ENCODE data around the gene CWC15.

DNA sequence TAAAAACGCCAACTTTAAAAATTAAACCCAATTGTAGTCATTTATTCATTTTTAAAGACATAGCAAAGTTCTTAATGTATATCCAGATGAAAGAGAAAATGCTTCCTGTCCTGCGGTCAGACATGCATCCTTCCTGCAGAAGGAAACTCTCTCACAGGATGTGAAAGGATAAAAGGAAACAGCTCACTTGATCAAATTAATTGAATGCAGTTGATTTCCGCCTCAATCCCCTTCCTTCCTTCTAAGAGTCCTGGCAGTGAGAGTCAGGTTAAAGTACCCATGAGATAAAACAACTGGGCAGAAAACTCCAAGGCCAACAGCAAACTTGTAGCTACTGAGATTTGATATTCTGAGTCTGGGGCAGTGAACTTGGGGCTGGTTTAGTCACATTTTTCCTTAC lies 38.5 kb downstream of the CWC15 start:
- TF ChIP-seq, protein P1, sequence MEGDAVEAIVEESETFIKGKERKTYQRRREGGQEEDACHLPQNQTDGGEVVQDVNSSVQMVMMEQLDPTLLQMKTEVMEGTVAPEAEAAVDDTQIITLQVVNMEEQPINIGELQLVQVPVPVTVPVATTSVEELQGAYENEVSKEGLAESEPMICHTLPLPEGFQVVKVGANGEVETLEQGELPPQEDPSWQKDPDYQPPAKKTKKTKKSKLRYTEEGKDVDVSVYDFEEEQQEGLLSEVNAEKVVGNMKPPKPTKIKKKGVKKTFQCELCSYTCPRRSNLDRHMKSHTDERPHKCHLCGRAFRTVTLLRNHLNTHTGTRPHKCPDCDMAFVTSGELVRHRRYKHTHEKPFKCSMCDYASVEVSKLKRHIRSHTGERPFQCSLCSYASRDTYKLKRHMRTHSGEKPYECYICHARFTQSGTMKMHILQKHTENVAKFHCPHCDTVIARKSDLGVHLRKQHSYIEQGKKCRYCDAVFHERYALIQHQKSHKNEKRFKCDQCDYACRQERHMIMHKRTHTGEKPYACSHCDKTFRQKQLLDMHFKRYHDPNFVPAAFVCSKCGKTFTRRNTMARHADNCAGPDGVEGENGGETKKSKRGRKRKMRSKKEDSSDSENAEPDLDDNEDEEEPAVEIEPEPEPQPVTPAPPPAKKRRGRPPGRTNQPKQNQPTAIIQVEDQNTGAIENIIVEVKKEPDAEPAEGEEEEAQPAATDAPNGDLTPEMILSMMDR (conservative IDR thresholded peaks at IDR 0.05; ENCODE audit: low read length): no peak
- TF ChIP-seq EZH2phosphoT487 (IDR thresholded peaks at IDR 0.05; ENCODE audit: borderline replicate concordance, low read depth, low read length): no peak

Data from OCI-LY7 (cell line).